OCI-LY1 (cell line): ENCODE results near the gene ALDH1A1.

Experiments used
- H2AFZ ChIP-seq: fragments of 200-600 bp; sonication (generic), shearing (Covaris generic); 2 replicates; pipeline ENCODE4 v1.6.0; 2014; ENCODE audit warnings: antibody characterized with exemption, mild to moderate bottlenecking, low read length
- H3F3A ChIP-seq: fragments of 200-600 bp; sonication (generic), shearing (Covaris generic); 2 replicates; pipeline ENCODE4 v1.6.0; 2014; ENCODE audit warnings: mild to moderate bottlenecking, antibody characterized with exemption, low read length, moderate library complexity; ENCODE audit not compliant: insufficient read depth
- H3K27ac ChIP-seq: fragments of 200-600 bp; sonication (generic); 2 replicates; pipeline ENCODE4 v1.5.1; 2014; ENCODE audit warnings: low read length, mixed run types, mild to moderate bottlenecking, low read depth; ENCODE audit not compliant: poor library complexity, severe bottlenecking
- H3K27me3 ChIP-seq: fragments of 200-600 bp; sonication (generic); 2 replicates; pipeline ENCODE4 v1.6.0; 2014; ENCODE audit warnings: antibody characterized with exemption, mild to moderate bottlenecking, low read length, moderate library complexity; ENCODE audit not compliant: insufficient read depth
- H3K36me3 ChIP-seq: fragments of 200-600 bp; sonication (generic); 2 replicates; pipeline ENCODE4 v1.6.1; 2014; ENCODE audit warnings: mild to moderate bottlenecking, antibody characterized with exemption, low read length, moderate library complexity, mixed read lengths; ENCODE audit not compliant: insufficient read depth
- H3K4me1 ChIP-seq: fragments of 200-600 bp; sonication (generic); 2 replicates; pipeline ENCODE4 v1.5.1; 2014; ENCODE audit warnings: mild to moderate bottlenecking, low read length, moderate library complexity; ENCODE audit not compliant: insufficient read depth, severe bottlenecking
- H3K4me2 ChIP-seq: fragments of 200-600 bp; sonication (generic), shearing (Covaris generic); 2 replicates; pipeline ENCODE4 v1.6.1; 2014; ENCODE audit warnings: low read length
- H3K4me3 ChIP-seq: fragments of 200-600 bp; sonication (generic); 2 replicates; pipeline ENCODE4 v1.5.1; 2014; ENCODE audit warnings: low read length, low read depth, mild to moderate bottlenecking, mixed read lengths; ENCODE audit not compliant: poor library complexity, severe bottlenecking
- H3K79me2 ChIP-seq: fragments of 200-600 bp; shearing (Covaris generic); 2 replicates; pipeline ENCODE4 v1.6.1; 2016; ENCODE audit warnings: mixed run types, low read length, mixed read lengths; ENCODE audit not compliant: insufficient read depth
- H3K9ac ChIP-seq: fragments of 200-600 bp; sonication (generic), shearing (Covaris generic); 2 replicates; pipeline ENCODE4 v1.6.1; 2014; ENCODE audit warnings: mild to moderate bottlenecking, low read length, mixed read lengths
- H3K9me2 ChIP-seq: fragments of 200-600 bp; sonication (generic), shearing (Covaris generic); 2 replicates; pipeline ENCODE4 v1.6.1; 2014; ENCODE audit warnings: low read depth, mild to moderate bottlenecking, low read length, mixed read lengths
- H3K9me3 ChIP-seq: fragments of 200-600 bp; shearing (Covaris generic); 2 replicates; pipeline ENCODE4 v1.6.1; 2014; ENCODE audit warnings: low read length, mixed read lengths
- H4K20me1 ChIP-seq: fragments of 200-600 bp; sonication (generic), shearing (Covaris generic); 2 replicates; pipeline ENCODE4 v1.6.0; 2016; ENCODE audit warnings: mild to moderate bottlenecking, low read length; ENCODE audit not compliant: insufficient read depth
- EZH2 ChIP-seq: fragments of 200-600 bp; sonication (generic), shearing (Covaris generic); IDR thresholded peaks from 2 replicates; pipeline ENCODE4 v1.8.0; 2017; ENCODE audit warnings: borderline replicate concordance, mixed run types, mild to moderate bottlenecking, antibody characterized with exemption, low read length, moderate library complexity, mixed read lengths
- TF ChIP-seq, protein P1 (sequence below): fragments of 200-600 bp; sonication (generic), shearing (Covaris generic); IDR thresholded peaks from 2 replicates; pipeline ENCODE4 v1.5.1; 2017; ENCODE audit warnings: mild to moderate bottlenecking, antibody characterized with exemption, low read length, moderate library complexity, mixed read lengths

ALDH1A1 gene

DNA sequence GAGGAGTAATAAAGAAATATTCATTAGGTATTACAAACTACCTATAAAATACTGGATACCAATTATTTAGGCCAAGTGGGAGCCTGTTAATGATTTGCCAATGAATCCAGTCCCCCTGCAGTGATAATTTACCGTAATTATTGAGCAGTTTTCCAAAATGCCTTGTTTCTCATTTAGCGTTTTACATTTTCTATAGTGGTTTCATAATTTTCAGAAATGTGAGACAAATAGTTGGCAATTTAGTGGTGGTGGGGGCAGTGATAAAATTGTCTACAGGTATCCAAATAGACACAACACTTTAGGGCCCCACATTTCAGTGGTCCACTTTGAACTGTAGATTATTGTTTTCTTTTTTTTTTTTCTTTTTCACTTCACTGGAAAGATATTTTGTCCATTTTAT lies 27.3 kb upstream of the ALDH1A1 start:
- no peak overlapping the region for H3K4me2 ChIP-seq
- no peak for TF ChIP-seq EZH2
- TF ChIP-seq, protein P1, sequence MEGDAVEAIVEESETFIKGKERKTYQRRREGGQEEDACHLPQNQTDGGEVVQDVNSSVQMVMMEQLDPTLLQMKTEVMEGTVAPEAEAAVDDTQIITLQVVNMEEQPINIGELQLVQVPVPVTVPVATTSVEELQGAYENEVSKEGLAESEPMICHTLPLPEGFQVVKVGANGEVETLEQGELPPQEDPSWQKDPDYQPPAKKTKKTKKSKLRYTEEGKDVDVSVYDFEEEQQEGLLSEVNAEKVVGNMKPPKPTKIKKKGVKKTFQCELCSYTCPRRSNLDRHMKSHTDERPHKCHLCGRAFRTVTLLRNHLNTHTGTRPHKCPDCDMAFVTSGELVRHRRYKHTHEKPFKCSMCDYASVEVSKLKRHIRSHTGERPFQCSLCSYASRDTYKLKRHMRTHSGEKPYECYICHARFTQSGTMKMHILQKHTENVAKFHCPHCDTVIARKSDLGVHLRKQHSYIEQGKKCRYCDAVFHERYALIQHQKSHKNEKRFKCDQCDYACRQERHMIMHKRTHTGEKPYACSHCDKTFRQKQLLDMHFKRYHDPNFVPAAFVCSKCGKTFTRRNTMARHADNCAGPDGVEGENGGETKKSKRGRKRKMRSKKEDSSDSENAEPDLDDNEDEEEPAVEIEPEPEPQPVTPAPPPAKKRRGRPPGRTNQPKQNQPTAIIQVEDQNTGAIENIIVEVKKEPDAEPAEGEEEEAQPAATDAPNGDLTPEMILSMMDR: no peak
- no peaks in the 10 kb centered on the region for H3K9me2 ChIP-seq
- H3K27ac ChIP-seq: no peak overlapping the region
- H3K36me3 ChIP-seq: no peaks in the 10 kb centered on the region
- no peaks in the 10 kb centered on the region for H3K9me3 ChIP-seq
- no peak overlapping the region for H2AFZ ChIP-seq
- no peaks in the 10 kb centered on the region for H3K27me3 ChIP-seq
- no peaks in the 10 kb centered on the region for H3K79me2 ChIP-seq
- no peaks in the 10 kb centered on the region for H3F3A ChIP-seq
- no peaks in the 10 kb centered on the region for H3K4me1 ChIP-seq
- H3K4me3 ChIP-seq: no peak overlapping the region
- no peaks in the 10 kb centered on the region for H4K20me1 ChIP-seq
- H3K9ac ChIP-seq: no peak overlapping the region

DNA sequence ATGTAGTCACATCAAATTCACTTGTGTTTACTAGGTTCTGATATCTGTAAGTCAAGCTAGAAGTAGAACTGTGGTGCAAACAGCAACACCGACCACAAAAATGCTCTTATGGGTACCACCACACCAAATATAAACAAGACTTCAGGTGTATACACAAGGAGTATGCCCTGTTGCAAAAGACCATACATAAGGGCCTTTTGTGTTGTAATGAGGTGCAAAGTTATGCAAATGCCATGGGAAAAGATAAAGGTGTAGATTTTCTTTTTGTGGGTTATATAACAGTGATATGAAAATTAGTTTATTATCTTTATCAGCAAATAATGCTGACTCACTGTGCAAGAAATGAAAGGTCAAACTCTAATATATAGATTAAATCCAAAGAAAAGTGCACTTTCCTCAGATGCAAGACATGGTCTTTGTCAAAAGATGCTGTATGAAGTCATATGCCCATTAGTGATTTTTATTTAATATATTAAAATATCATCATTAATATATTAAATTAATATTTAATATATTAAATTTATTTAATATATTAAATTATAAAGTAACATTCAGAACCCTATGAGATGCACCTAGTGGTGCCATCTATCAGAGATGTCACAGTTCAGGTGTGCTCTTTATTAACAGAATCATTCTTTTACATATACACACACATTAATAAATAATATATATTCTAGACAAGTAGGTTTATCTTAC lies 26.7 kb upstream of the ALDH1A1 start:
- Histone ChIP-seq H3K4me1 (no peaks in the 10 kb centered on the region), H3K4me2 (no peak overlapping the region), H3K9me3 (no peaks in the 10 kb centered on the region), H3K27me3 (no peaks in the 10 kb centered on the region), H3F3A (no peaks in the 10 kb centered on the region), H3K36me3 (no peaks in the 10 kb centered on the region), H3K9ac (no peak overlapping the region), H3K4me3 (no peak overlapping the region), H3K79me2 (no peaks in the 10 kb centered on the region), H3K27ac (no peak overlapping the region), H3K9me2 (no peaks in the 10 kb centered on the region), H4K20me1 (no peaks in the 10 kb centered on the region), H2AFZ (no peak overlapping the region)
- TF ChIP-seq, protein P1: no peak
- TF ChIP-seq EZH2: no peak

DNA sequence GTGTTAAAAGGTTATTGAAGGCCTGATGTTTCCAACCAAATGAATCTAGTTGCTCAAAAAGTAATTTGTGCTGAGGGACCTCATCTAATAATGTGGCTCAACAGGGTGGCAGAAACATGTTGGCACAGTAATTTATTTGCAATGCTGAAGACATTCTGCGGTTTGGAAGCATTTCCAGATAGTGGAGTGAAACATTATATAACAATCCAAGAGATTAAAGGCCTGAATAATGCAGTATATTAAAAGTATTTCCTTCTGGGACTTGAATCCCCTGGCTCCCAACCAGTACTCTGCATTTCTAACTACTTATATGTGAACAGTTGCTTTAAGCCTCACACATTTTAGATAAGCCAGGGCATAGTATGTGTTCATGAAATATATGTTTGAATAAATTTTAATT lies 25.9 kb upstream of the ALDH1A1 start:
- Histone ChIP-seq H3F3A (no peaks in the 10 kb centered on the region), H3K27me3 (no peaks in the 10 kb centered on the region), H3K4me2 (no peak overlapping the region), H3K9ac (no peak overlapping the region), H3K4me1 (no peaks in the 10 kb centered on the region), H3K27ac (no peak overlapping the region), H3K9me2 (no peaks in the 10 kb centered on the region), H3K9me3 (no peaks in the 10 kb centered on the region), H3K79me2 (no peaks in the 10 kb centered on the region), H3K4me3 (no peak overlapping the region), H2AFZ (no peak overlapping the region), H4K20me1 (no peaks in the 10 kb centered on the region), H3K36me3 (no peaks in the 10 kb centered on the region)
- TF ChIP-seq EZH2: no peak
- TF ChIP-seq, protein P1: no peak
